OCI-LY3 (cell line): ENCODE results near the gene NEIL3.

Experiments
- H2AFZ ChIP-seq: fragments of 200-600, 300-600 bp; shearing (Covaris generic); 2 replicates; pipeline ENCODE4 v1.6.0; 2014; ENCODE audit warnings: antibody characterized with exemption, low read depth, low read length
- H3K27ac ChIP-seq: fragments of 200-600, 300-600 bp; sonication (generic); 2 replicates; pipeline ENCODE4 v1.5.1; 2014; ENCODE audit warnings: mild to moderate bottlenecking, low read length, moderate library complexity, mixed read lengths
- H3K27me3 ChIP-seq: fragments of 200-600, 300-600 bp; sonication (generic); 2 replicates; pipeline ENCODE4 v1.6.1; 2014; ENCODE audit warnings: low read depth, low read length, mixed read lengths
- H3K36me3 ChIP-seq: fragments of 200-600, 300-600 bp; sonication (generic); replicated peaks from 2 replicates; pipeline ENCODE3; 2014; ENCODE audit warnings: low read depth, low read length, mixed read lengths
- H3K4me1 ChIP-seq: fragments of 300-600, 200-600 bp; sonication (generic); 2 replicates; pipeline ENCODE4 v1.6.1; 2014; ENCODE audit warnings: low read length, mixed read lengths
- H3K4me2 ChIP-seq: fragments of 200-600, 300-600 bp; sonication (generic); 2 replicates; pipeline ENCODE4 v1.6.1; 2014; ENCODE audit warnings: low read length, mixed read lengths
- H3K4me3 ChIP-seq: fragments of 300-600, 200-600 bp; sonication (generic); 2 replicates; pipeline ENCODE4 v1.5.1; 2014; ENCODE audit warnings: antibody characterized with exemption, mild to moderate bottlenecking, low read length, moderate library complexity
- H3K79me2 ChIP-seq: fragments of 300-600, 200-600 bp; shearing (Covaris generic); 2 replicates; pipeline ENCODE4 v1.6.1; 2014; ENCODE audit warnings: mild to moderate bottlenecking, low read length, mixed read lengths
- H3K9ac ChIP-seq: fragments of 300-600, 200-600 bp; shearing (Covaris generic); 2 replicates; pipeline ENCODE4 v1.6.0; 2014; ENCODE audit warnings: mild to moderate bottlenecking, low read length, moderate library complexity
- H3K9me3 ChIP-seq: fragments of 200-600, 300-600 bp; shearing (Covaris generic); 2 replicates; pipeline ENCODE4 v1.6.1; 2014; ENCODE audit warnings: low read length, mixed read lengths; ENCODE audit not compliant: insufficient read depth
- H4K20me1 ChIP-seq: fragments of 200-600, 300-600 bp; sonication (generic); 2 replicates; pipeline ENCODE4 v1.6.1; 2016; ENCODE audit warnings: low read length, mixed read lengths; ENCODE audit not compliant: insufficient read depth
- CTCF ChIP-seq: fragments of 200-600, 300-600 bp; sonication (generic); IDR thresholded peaks from 2 replicates; pipeline ENCODE4 v1.5.1; 2014; ENCODE audit warnings: antibody characterized with exemption, low read length, low read depth
- EZH2phosphoT487 ChIP-seq: fragments of 200-600 bp; shearing (Covaris generic); IDR thresholded peaks from 2 replicates; pipeline ENCODE4 v1.6.1; 2018; ENCODE audit warnings: antibody characterized with exemption, mixed run types, low read depth

The NEIL3 gene

GRCh38 chr4:177367336-177367735, 57.7 kb downstream of the NEIL3 start:
- Histone ChIP-seq H2AFZ (no peak overlapping the region), H3K4me3 (no peak overlapping the region), H3K79me2 (no peaks in the 10 kb centered on the region), H3K27me3 (no peaks in the 10 kb centered on the region), H3K36me3 (peaks cover 36% of the 10 kb centered on the region), H3K4me2 (no peak overlapping the region), H3K9ac (no peak overlapping the region), H3K4me1 (no peaks in the 10 kb centered on the region), H3K9me3 (no peaks in the 10 kb centered on the region), H3K27ac (no peak overlapping the region), H4K20me1 (no peaks in the 10 kb centered on the region)
- no peak for TF ChIP-seq EZH2phosphoT487
- peak; percentile 11; the same call in 1 of the 2 replicates for TF ChIP-seq CTCF

GRCh38 chr4:177369372-177369771, 59.7 kb downstream of the NEIL3 start:
- Histone ChIP-seq H3K36me3 (peaks cover 22% of the 10 kb centered on the region), H4K20me1 (no peaks in the 10 kb centered on the region), H3K9me3 (no peaks in the 10 kb centered on the region), H2AFZ (no peak overlapping the region), H3K79me2 (no peaks in the 10 kb centered on the region), H3K27me3 (no peaks in the 10 kb centered on the region), H3K9ac (no peak overlapping the region), H3K4me2 (no peak overlapping the region), H3K4me1 (no peaks in the 10 kb centered on the region), H3K4me3 (no peak overlapping the region), H3K27ac (no peak overlapping the region)
- TF ChIP-seq EZH2phosphoT487 (no peak), CTCF (no peak)

GRCh38 chr4:177371461-177371860, 61.8 kb downstream of the NEIL3 start:
- no peak overlapping the region for H3K4me3 ChIP-seq
- no peaks in the 10 kb centered on the region for H3K4me1 ChIP-seq
- no peak overlapping the region for H3K4me2 ChIP-seq
- H3K9me3 ChIP-seq = no peaks in the 10 kb centered on the region
- H2AFZ ChIP-seq = no peak overlapping the region
- H4K20me1 ChIP-seq = no peaks in the 10 kb centered on the region
- no peaks in the 10 kb centered on the region; the same call in 1 of the 2 replicates for H3K27me3 ChIP-seq
- H3K79me2 ChIP-seq = no peaks in the 10 kb centered on the region
- H3K9ac ChIP-seq = no peak overlapping the region
- H3K36me3 ChIP-seq = peaks cover 14% of the 10 kb centered on the region
- H3K27ac ChIP-seq = no peak overlapping the region
- TF ChIP-seq CTCF = no peak
- TF ChIP-seq EZH2phosphoT487 = no peak

GRCh38 chr4:177374966-177375365, 65.3 kb downstream of the NEIL3 start:
- no peak overlapping the region for H2AFZ ChIP-seq
- peaks cover 3% of the 10 kb centered on the region for H3K36me3 ChIP-seq
- H3K27me3 ChIP-seq = no peaks in the 10 kb centered on the region; the same call in 1 of the 2 replicates
- H4K20me1 ChIP-seq = no peaks in the 10 kb centered on the region
- no peak overlapping the region for H3K4me2 ChIP-seq
- H3K4me3 ChIP-seq = no peak overlapping the region
- no peak overlapping the region for H3K27ac ChIP-seq
- no peaks in the 10 kb centered on the region for H3K9me3 ChIP-seq
- TF ChIP-seq CTCF (no peak), EZH2phosphoT487 (no peak)
- H3K79me2 ChIP-seq = no peaks in the 10 kb centered on the region
- no peaks in the 10 kb centered on the region for H3K4me1 ChIP-seq
- H3K9ac ChIP-seq = no peak overlapping the region
